GM19395 (cell line): ENCODE measurements around the gene RAB3C.

Experiments used
- ATAC-seq: cut with Tn5 transposase; IDR thresholded peaks from one replicate; pipeline ENCODE4 v1.9.1; 2021; ENCODE audit warnings: mild to moderate bottlenecking, moderate library complexity; ENCODE audit not compliant: unreplicated experiment

Gene RAB3C

GRCh38 chr5:58860680-58861079, 277.8 kb downstream of the RAB3C start:
- ATAC-seq: no peak

DNA sequence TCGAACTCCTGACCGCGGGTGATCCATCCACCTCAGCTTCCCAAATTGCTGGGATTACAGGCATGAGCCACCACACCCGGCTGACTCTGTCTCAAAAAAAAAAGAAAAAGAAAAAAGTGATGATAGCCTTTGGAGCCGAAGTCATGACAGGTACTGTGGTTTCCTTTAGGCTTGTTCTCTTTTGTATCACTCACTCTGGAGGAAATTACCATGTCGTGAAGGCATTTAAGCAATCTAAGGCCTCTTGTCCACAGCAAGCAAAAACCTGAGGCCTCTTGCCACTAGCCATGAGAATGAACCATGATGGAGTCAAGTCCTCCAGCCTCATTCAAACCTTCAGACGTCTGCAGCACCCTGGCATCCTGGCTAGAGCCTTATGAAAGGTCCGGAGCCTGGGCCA, 286.1 kb downstream of the RAB3C start:
- no peak for ATAC-seq

- ATAC-seq: peak; percentile 70
These were observed 288.9 kb downstream of the RAB3C start for GRCh38 chr5:58871648-58872242.

- no peak for ATAC-seq
These were observed 289.9 kb downstream of the RAB3C start for GRCh38 chr5:58872670-58873273.

DNA sequence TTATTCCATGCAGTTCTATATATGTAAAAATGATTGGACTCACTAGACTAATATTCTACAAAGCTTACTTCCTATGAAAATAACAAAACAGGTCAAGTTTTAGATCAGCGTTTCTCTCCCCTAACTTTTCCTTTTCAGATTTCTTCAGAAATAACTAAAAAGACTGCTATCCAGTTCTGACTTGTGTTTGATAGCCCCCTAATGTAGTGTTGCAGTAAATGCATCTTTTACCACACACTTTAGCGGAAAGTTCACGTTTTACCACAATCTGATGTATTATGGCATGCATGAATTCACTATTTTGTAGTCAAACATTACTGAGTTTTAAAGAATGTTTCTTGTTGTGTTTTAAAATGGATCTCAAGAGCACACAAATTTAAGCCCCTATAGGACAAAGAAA, 292.7 kb downstream of the RAB3C start:
- ATAC-seq: no peak

GRCh38 chr5:58885260-58885659, 302.4 kb downstream of the RAB3C start:
- ATAC-seq: peak; percentile 52

GRCh38 chr5:58886315-58887207, 303.7 kb downstream of the RAB3C start:
- ATAC-seq: peak; percentile 79

DNA sequence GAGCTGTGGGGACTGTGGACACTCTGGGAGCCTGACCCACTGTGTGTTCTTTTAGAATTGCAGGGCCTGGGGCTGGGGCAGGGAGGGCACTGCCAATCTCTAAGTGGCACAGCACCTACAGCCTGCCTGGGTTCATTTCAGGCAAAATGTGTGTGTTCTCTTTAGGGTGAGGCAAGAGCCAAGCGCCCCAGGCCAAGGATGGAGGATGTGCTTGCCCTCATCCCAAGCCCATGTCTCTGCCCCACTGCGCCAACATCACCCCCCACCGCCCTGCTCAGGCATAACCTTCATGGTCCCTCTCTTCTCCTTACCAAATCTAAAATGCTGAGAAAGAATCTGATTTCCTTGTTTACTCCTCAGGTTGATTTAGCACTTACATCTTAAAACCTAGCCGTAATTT, 304.4 kb downstream of the RAB3C start:
- ATAC-seq: no peak

DNA sequence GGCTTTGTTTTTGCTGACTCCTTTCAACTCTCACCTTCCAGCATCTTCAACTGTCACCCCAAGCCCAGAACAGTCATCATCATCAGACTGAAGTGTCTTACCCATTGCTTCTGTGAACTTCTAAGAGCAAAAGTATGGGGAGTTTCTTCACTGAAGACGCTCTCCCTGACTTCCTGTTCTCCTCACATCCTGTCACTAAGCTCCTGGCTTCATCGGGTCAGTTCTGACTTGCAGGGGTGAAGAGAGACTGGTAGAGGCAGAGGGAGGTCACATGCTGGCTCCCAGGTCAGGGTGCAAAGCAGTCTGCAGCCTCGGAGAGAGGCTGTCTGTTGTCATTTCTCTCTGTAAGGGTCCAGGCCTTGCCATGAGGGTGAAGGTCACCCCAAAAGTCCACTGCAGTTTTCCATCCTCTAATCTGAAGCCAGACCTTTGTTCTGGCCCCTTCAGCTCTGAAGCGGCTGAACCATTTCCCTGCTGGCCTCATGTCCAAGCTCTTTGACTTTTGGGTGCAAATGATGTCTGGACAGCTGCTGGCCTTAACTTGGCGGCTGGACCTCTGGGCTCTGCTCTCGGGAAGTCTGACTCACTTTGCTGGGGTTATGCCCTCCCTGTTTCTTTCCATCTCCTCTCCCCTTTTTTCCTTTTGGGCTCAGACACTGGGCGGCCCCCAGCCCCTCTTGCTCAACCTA, 305.0 kb downstream of the RAB3C start:
- ATAC-seq: no peak

GRCh38 chr5:58890265-58890664, 307.4 kb downstream of the RAB3C start:
- ATAC-seq: no peak

- ATAC-seq: no peak
These were observed 307.8 kb downstream of the RAB3C start for GRCh38 chr5:58890701-58891085.

- ATAC-seq: peak; percentile 57
These were observed 308.5 kb downstream of the RAB3C start for GRCh38 chr5:58891086-58891970.

GRCh38 chr5:58891971-58892343, 309.1 kb downstream of the RAB3C start:
- no peak for ATAC-seq

- no peak for ATAC-seq
These were observed 310.7 kb downstream of the RAB3C start for GRCh38 chr5:58893551-58893950.

DNA sequence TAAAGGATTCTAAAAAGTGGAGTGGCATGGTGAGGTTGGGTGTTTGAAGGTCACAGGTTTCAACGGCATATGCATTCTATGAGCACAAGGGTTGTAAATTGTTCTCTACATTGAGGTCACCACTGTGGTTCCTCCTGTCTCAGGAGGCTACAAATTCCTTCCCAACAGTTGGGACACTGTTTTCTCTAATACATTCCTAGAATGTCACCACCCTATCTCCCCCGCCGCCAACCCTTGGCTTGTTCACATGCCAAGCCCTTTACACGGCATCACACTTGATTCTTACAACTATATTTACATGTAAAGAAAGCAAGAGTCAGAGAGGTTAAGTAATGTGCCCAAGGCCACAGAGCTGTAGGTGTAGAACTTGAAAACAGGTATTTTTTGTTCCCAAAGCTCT, 315.1 kb downstream of the RAB3C start:
- ATAC-seq: no peak

GRCh38 chr5:58898538-58898937, 315.7 kb downstream of the RAB3C start:
- ATAC-seq: no peak

DNA sequence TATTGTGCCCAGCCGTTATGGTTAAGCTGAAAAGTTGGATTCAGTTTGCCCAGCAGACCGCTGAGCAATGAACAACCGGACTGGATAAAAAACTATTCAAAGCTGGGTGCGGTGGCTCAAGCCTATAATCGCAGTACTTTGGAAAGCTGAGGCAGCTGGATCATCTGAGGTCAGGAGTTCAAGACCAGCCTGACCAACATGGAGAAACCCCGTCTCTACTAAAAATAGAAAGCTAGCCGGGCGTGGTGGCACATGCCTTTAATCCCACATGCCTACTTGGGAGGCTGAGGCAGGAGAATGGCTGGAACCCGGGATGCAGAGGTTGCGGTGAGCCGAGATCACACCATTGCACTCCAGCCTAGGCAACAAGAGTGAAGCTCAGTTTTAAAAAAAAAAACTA, 318.4 kb downstream of the RAB3C start:
- no peak for ATAC-seq

DNA sequence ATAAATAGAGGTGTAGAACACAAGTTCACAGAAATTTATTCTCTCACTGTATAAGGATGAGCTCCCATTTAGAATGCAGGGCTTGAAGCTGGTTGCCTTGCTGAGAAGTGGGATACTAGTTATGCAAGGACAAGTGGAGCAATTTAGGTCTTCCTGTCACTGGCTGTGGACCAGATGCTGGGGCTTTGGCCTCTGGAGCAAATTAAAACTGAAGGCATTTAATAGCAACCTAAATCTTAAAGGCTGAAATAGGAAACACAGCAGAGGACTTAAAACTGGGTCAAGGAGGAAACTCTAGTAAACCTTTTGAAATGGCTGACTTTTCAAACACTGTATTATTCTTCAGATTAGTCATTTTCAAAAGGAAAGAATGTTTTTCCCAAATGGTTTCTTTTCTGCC, 319.4 kb downstream of the RAB3C start:
- no peak for ATAC-seq

DNA sequence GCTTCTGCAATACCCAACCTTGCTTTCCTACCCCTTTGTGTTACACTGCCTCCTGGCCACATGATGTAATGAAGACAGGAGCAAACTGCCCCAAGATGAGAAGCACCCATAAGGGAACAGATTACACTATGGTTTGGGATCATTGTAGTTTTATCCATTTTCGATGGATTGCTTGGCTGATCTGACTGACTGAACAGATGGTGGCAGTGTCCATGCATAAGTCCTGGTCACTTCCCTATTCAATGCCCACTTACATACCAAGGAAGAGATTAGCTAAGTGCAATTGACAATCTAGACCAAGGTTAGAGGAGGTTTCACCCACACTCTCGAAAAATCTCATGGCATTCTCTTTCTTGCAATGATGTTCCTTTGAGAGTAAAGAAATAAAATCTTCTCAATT, 319.9 kb downstream of the RAB3C start:
- no peak for ATAC-seq

DNA sequence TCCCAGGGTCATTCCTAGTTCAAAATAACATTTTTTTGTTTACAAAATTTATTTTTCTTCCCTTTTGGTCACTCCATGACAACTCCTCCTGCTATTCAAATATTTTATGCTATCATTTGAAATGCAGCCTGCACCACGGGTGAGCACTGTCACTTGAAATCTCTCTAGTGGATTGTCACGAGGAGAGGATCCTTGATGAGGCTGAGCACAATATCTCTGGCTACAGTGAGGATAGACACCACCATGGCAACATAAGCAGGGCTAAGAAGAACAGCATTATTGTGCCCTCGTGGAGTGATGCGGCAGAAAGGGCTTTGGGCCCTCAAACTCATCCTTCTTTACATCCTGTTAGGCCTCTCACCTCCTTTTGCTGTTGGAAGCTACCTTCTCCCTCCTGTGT, 321.9 kb downstream of the RAB3C start:
- ATAC-seq: no peak

GRCh38 chr5:58905944-58906343, 323.1 kb downstream of the RAB3C start:
- ATAC-seq: no peak
